HFFc6 (cell line): Measurements from ENCODE around the gene CHRNA10. TPM values are rescaled to one million over a fixed set of nuclear protein-coding genes. Genes with fewer than 3 reads are reported as not detected.

ENCODE experiments used
- DNase-seq: peaks from one replicate; pipeline ENCODE4 v3.0.0-alpha.2; 2018
- H3K27ac Mint-ChIP-seq: 2 replicates; pipeline ENCODE4 v1.8.0; 2020; ENCODE audit warnings: mild to moderate bottlenecking, mixed read lengths
- H3K27me3 Mint-ChIP-seq: 2 replicates; pipeline ENCODE4 v1.8.0; 2021; ENCODE audit warnings: mild to moderate bottlenecking, moderate library complexity, mixed read lengths; ENCODE audit not compliant: insufficient read depth
- H3K36me3 Mint-ChIP-seq: 2 replicates; pipeline ENCODE4 v1.8.0; 2021; ENCODE audit warnings: low read depth, mixed read lengths
- H3K4me1 Mint-ChIP-seq: 2 replicates; pipeline ENCODE4 v1.8.0; 2020; ENCODE audit warnings: low read depth, mixed read lengths
- H3K4me3 Mint-ChIP-seq: 2 replicates; pipeline ENCODE4 v1.8.0; 2020; ENCODE audit warnings: mild to moderate bottlenecking, moderate library complexity, mixed read lengths
- H3K9me3 Mint-ChIP-seq: 2 replicates; pipeline ENCODE4 v1.8.0; 2020; ENCODE audit warnings: mild to moderate bottlenecking, mixed read lengths
- CTCF ChIP-seq: fragments of 200-600 bp; sonication (generic); IDR thresholded peaks from 2 replicates; pipeline ENCODE4 v1.5.0; 2021; ENCODE audit warnings: antibody characterized with exemption, mild to moderate bottlenecking
- total RNA-seq, 6 experiments: library from RNA; stranded (reverse); fragmentation: NEBNext Ultra II Directional; extraction: Animal tissue kit (Norgen Biotek cat#: 25700); gene quantifications; 2 replicates in 1 of 6; 3 replicates in 5 of 6; pipeline ENCODE4 v1.2.3, GENCODE V29; 2021

The CHRNA10 gene
- total RNA-seq, 6 experiments from 2014 or later, result 0.23 to 0.57 (median 0.38) TPM

GRCh38 chr11:3642071-3642951 is 28.9 kb downstream of the CHRNA10 start:
- no peak for DNase-seq
- peaks cover 5% of the 10 kb centered on the region; the same call in 1 of the 2 replicates for H3K4me1 Mint-ChIP-seq
- H3K4me3 Mint-ChIP-seq, result peak overlapping the region; percentile 21; the same call in 1 of the 2 replicates
- TF ChIP-seq CTCF, result no peak
- H3K9me3 Mint-ChIP-seq, result no peaks in the 10 kb centered on the region
- no peak overlapping the region for H3K27ac Mint-ChIP-seq
- H3K27me3 Mint-ChIP-seq, result peaks cover 70% of the 10 kb centered on the region
- no peaks in the 10 kb centered on the region; the same call in 1 of the 2 replicates for H3K36me3 Mint-ChIP-seq

GRCh38 chr11:3641701-3642070 is 29.5 kb downstream of the CHRNA10 start, which contains the start of gene ART5:
Gene ART5, minus strand, starts transcription at chr11:3641992. Its CDS starts 130 bp downstream, at chr11:3641862.
- Mint-ChIP-seq H3K27me3 (peaks cover 75% of the 10 kb centered on the region), H3K4me3 (peak within 1 kb of the TSS; percentile 22; the same call in 1 of the 2 replicates), H3K4me1 (peaks cover 5% of the 10 kb centered on the region; the same call in 1 of the 2 replicates), H3K9me3 (no peaks in the 10 kb centered on the region), H3K36me3 (no peaks in the 10 kb centered on the region; the same call in 1 of the 2 replicates), H3K27ac (no peak within 1 kb of the TSS)
- no peak for DNase-seq
- no peak for TF ChIP-seq CTCF

- DNase-seq, result no peak
- no peak for TF ChIP-seq CTCF
- Mint-ChIP-seq H3K27me3 (peaks cover 76% of the 10 kb centered on the region), H3K4me1 (peaks cover 5% of the 10 kb centered on the region; the same call in 1 of the 2 replicates), H3K27ac (no peak overlapping the region), H3K9me3 (no peaks in the 10 kb centered on the region), H3K4me3 (peak overlapping the region; percentile 22; the same call in 1 of the 2 replicates), H3K36me3 (no peaks in the 10 kb centered on the region; the same call in 1 of the 2 replicates)
These were observed 30.0 kb downstream of the CHRNA10 start for GRCh38 chr11:3641191-3641590.

- Mint-ChIP-seq H3K9me3 (no peaks in the 10 kb centered on the region), H3K36me3 (no peaks in the 10 kb centered on the region; the same call in 1 of the 2 replicates), H3K4me1 (peaks cover 5% of the 10 kb centered on the region; the same call in 1 of the 2 replicates), H3K27ac (no peak overlapping the region), H3K27me3 (peaks cover 77% of the 10 kb centered on the region), H3K4me3 (no peak overlapping the region)
- TF ChIP-seq CTCF, result no peak
- no peak for DNase-seq
These were observed 31.3 kb downstream of the CHRNA10 start for GRCh38 chr11:3639841-3640240.

GRCh38 chr11:3638513-3638912 is 32.7 kb downstream of the CHRNA10 start:
- Mint-ChIP-seq H3K36me3 (no peaks in the 10 kb centered on the region; the same call in 1 of the 2 replicates), H3K27me3 (peaks cover 68% of the 10 kb centered on the region), H3K27ac (no peak overlapping the region), H3K9me3 (no peaks in the 10 kb centered on the region), H3K4me3 (no peak overlapping the region), H3K4me1 (peaks cover 5% of the 10 kb centered on the region; the same call in 1 of the 2 replicates)
- DNase-seq, result no peak
- TF ChIP-seq CTCF, result no peak
